Neuronal stem cell (in vitro differentiated cells): ENCODE results near the gene INSC.

Experiments
- DNase-seq: peaks from one replicate; pipeline ENCODE4 v3.0.0-alpha.2; 2013; ENCODE audit warnings: low spot score
- H2AFZ ChIP-seq: one replicate; pipeline ENCODE4 v1.6.1; 2013; ENCODE audit warnings: mild to moderate bottlenecking, low read length, inconsistent platforms
- H2AK5ac ChIP-seq: 2 replicates; pipeline ENCODE4 v1.6.1; 2013; ENCODE audit warnings: low read depth, mild to moderate bottlenecking, inconsistent platforms, low read length, moderate library complexity, mixed read lengths
- H2BK120ac ChIP-seq: 2 replicates; pipeline ENCODE4 v1.6.1; 2013; ENCODE audit warnings: low read depth, mild to moderate bottlenecking, inconsistent platforms, low read length, moderate library complexity, mixed read lengths
- H2BK12ac ChIP-seq: one replicate; pipeline ENCODE4 v1.6.1; 2013; ENCODE audit warnings: low read length, inconsistent platforms
- H2BK15ac ChIP-seq: 2 replicates; pipeline ENCODE4 v1.6.1; 2013; ENCODE audit warnings: mild to moderate bottlenecking, low read length, inconsistent platforms, mixed read lengths
- H2BK5ac ChIP-seq: one replicate; pipeline ENCODE4 v1.6.1; 2013; ENCODE audit warnings: inconsistent platforms, mild to moderate bottlenecking, low read length, moderate library complexity
- H3K14ac ChIP-seq: one replicate; pipeline ENCODE4 v1.6.1; 2013; ENCODE audit warnings: low read length, inconsistent platforms
- H3K18ac ChIP-seq: 2 replicates; pipeline ENCODE4 v1.6.1; 2013; ENCODE audit warnings: low read length, inconsistent platforms
- H3K23ac ChIP-seq: 2 replicates; pipeline ENCODE4 v1.6.1; 2013; ENCODE audit warnings: low read depth, mild to moderate bottlenecking, mixed read lengths, low read length, inconsistent platforms; ENCODE audit not compliant: poor library complexity
- H3K27ac ChIP-seq: replicated peaks from 3 replicates; pipeline ENCODE4 v1.5.1; 2013; ENCODE audit warnings: low read length, inconsistent platforms
- H3K27me3 ChIP-seq, 3 experiments: 2 replicates each; pipeline ENCODE4 v1.6.1; 2013; ENCODE audit warnings: low read length in 3 of 3, mild to moderate bottlenecking in 2 of 3, inconsistent platforms in 1 of 3, low read depth in 1 of 3, mixed read lengths in 1 of 3, moderate library complexity in 1 of 3; ENCODE audit not compliant: control insufficient read depth in 3 of 3, insufficient read depth in 3 of 3
- H3K36me3 ChIP-seq, 2 donors: replicated peaks in 1 of 2; 2 replicates each; pipeline ENCODE4 v1.6.1; 2013; ENCODE audit warnings: low read length in 2 of 2; ENCODE audit not compliant: control insufficient read depth in 2 of 2, insufficient read depth in 2 of 2
- H3K4ac ChIP-seq: 2 replicates; pipeline ENCODE4 v1.6.1; 2013; ENCODE audit warnings: inconsistent platforms, mild to moderate bottlenecking, low read length, moderate library complexity
- H3K4me1 ChIP-seq, 2 donors: 1 replicate in 1 of 2; 2 replicates in 1 of 2; pipeline ENCODE4 v1.6.1; 2013; ENCODE audit warnings: low read length in 2 of 2, low read depth in 1 of 2; ENCODE audit not compliant: control insufficient read depth in 2 of 2, insufficient read depth in 1 of 2
- H3K4me2 ChIP-seq: one replicate; pipeline ENCODE4 v1.6.1; 2013; ENCODE audit warnings: mild to moderate bottlenecking, low read length, inconsistent platforms; ENCODE audit not compliant: insufficient read depth, poor library complexity, severe bottlenecking
- H3K4me3 ChIP-seq, 2 donors: 2 replicates each; pipeline ENCODE4 v1.5.1; 2013; ENCODE audit warnings: low read length in 2 of 2, mild to moderate bottlenecking in 2 of 2, inconsistent platforms in 1 of 2, moderate library complexity in 1 of 2
- H3K79me1 ChIP-seq: one replicate; pipeline ENCODE4 v1.6.1; 2013; ENCODE audit warnings: low read depth, mild to moderate bottlenecking, inconsistent platforms, low read length, moderate library complexity
- H3K9ac ChIP-seq: one replicate; pipeline ENCODE4 v1.6.1; 2013; ENCODE audit warnings: mild to moderate bottlenecking, low read depth, low read length, inconsistent platforms; ENCODE audit not compliant: poor library complexity
- H3K9me3 ChIP-seq, 2 donors: replicated peaks in 1 of 2; 2 replicates each; pipeline versions ENCODE3 to v1.6.1; 2013; ENCODE audit warnings: low read length in 2 of 2, mild to moderate bottlenecking in 2 of 2, inconsistent platforms in 1 of 2, low read depth in 1 of 2, mixed read lengths in 1 of 2, moderate library complexity in 1 of 2; ENCODE audit not compliant: control insufficient read depth in 2 of 2, insufficient read depth in 1 of 2
- H4K8ac ChIP-seq: one replicate; pipeline ENCODE4 v1.6.1; 2013; ENCODE audit warnings: low read depth, mild to moderate bottlenecking, inconsistent platforms, low read length, moderate library complexity
- H4K91ac ChIP-seq: one replicate; pipeline ENCODE4 v1.6.1; 2013; ENCODE audit warnings: low read length, low read depth, mild to moderate bottlenecking, inconsistent platforms; ENCODE audit not compliant: poor library complexity
- WGBS, 2 donors: extraction: QIAGEN DNeasy Blood & Tissue Kit; methylation state at CpG; one replicate each; pipeline ENCODE4 v1.1.7; 2013; ENCODE audit warnings: missing lambda C conversion rate in 2 of 2, mixed read lengths in 1 of 2; ENCODE audit not compliant: insufficient read length in 2 of 2, insufficient replicate concordance in 1 of 2; ENCODE audit errors: extremely low coverage in 2 of 2; 5-methylcytosine and 5-hydroxymethylcytosine counted together

Gene INSC

DNA sequence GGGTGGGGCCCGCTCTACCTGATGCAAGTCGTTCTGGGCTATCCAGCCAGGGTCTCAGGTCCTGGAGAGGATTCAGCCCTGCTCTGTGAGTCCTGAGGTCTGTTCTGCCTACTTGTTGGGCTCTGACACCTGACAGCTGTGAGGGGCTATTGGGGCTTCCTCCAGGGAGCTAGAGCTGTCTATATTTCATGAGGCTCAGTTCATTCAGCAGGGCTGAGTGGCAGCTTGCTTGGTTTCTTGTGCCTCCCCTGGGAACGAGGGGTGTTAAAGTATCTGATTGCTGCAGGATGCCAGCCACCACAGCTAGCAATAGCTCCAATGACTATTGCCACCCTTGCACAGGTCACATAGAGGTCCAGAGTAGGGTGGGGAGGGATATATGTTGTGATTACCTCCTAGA, 26.7 kb downstream of the INSC start:
- Histone ChIP-seq H3K79me1 (no peaks in the 10 kb centered on the region), H3K4me1 (peaks cover 0 to 17% of the 10 kb centered on the region in 2 donors), H2AFZ (no peak overlapping the region), H2BK15ac (no peak overlapping the region), H3K4ac (no peak overlapping the region), H3K4me2 (no peak overlapping the region), H2BK12ac (no peak overlapping the region), H3K4me3 (no peak overlapping the region), H3K9ac (no peak overlapping the region), H3K36me3 (no peaks in the 10 kb centered on the region), H3K23ac (no peak overlapping the region), H2BK120ac (no peak overlapping the region), H3K27me3 (no peaks in the 10 kb centered on the region), H3K9me3 (no peaks in the 10 kb centered on the region), H3K27ac (no peak overlapping the region), H3K18ac (peak overlapping the region; percentile 24), H4K8ac (no peak overlapping the region), H3K14ac (no peak overlapping the region), H2BK5ac (no peak overlapping the region), H2AK5ac (no peak overlapping the region), H4K91ac (no peak overlapping the region)
- DNase-seq = no peak
- WGBS, 2 donors = no CpG with 5 or more reads among the region's 3 CpGs

DNA sequence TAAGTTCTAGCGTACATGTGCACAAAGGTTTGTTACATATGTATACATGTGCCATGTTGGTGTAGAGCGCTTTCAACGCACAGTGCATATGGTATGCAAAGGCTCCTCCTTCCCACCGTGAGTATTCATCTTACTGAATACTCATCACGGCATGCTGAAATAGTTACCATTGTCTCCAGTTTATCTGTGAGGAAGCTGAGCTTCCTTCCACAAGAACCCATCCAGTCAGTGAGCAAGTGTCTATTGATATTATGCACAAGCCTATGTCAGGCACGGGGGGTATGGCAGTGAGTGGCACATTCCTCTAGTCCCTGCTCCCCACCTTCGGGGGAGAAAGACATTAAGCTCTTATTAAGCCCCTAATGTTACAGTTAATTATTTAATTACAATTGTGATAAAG, 28.1 kb downstream of the INSC start:
- Histone ChIP-seq H3K9ac (no peak overlapping the region), H2AK5ac (no peak overlapping the region), H2BK12ac (no peak overlapping the region), H3K27me3 (no peaks in the 10 kb centered on the region), H2BK5ac (no peak overlapping the region), H2BK15ac (no peak overlapping the region), H3K4me2 (no peak overlapping the region), H3K23ac (no peak overlapping the region), H3K27ac (no peak overlapping the region), H3K18ac (no peak overlapping the region), H4K91ac (no peak overlapping the region), H3K14ac (no peak overlapping the region), H3K9me3 (no peaks in the 10 kb centered on the region), H3K4me1 (peaks cover 0 to 21% of the 10 kb centered on the region in 2 donors), H2BK120ac (no peak overlapping the region), H2AFZ (no peak overlapping the region), H3K36me3 (no peaks in the 10 kb centered on the region), H3K79me1 (no peaks in the 10 kb centered on the region), H3K4me3 (no peak overlapping the region), H4K8ac (no peak overlapping the region), H3K4ac (no peak overlapping the region)
- no peak for DNase-seq
- no CpG with 5 or more reads among the region's 7 CpGs for WGBS, 2 donors

DNA sequence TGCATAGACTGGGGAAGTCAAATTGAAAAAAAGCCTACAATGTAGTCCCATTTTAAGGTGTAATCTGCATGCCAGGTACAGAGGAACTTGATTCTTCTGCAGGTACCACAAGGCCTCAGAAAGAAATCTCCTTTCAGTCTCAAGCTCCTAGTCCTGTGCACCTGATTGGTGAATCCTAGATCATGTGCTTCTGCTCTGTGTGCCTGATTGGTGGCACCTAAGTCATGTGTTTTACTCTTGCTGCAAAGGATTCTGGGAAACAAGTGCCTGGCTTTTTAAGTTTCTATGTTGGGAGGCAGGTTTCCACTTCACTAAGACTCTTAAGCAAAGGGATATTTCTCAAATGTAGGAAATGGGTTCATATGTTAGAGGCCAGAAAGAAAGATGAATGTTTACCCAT, 29.1 kb downstream of the INSC start:
- H3K4ac ChIP-seq = no peak overlapping the region
- no peaks in the 10 kb centered on the region for H3K79me1 ChIP-seq
- H3K23ac ChIP-seq = no peak overlapping the region
- H2AK5ac ChIP-seq = no peak overlapping the region
- no peak overlapping the region for H3K4me3 ChIP-seq
- H3K36me3 ChIP-seq = no peaks in the 10 kb centered on the region
- DNase-seq = no peak
- H2AFZ ChIP-seq = no peak overlapping the region
- H4K8ac ChIP-seq = no peak overlapping the region
- no peaks in the 10 kb centered on the region for H3K9me3 ChIP-seq
- no peak overlapping the region for H2BK12ac ChIP-seq
- H2BK120ac ChIP-seq = no peak overlapping the region
- H4K91ac ChIP-seq = no peak overlapping the region
- H3K9ac ChIP-seq = no peak overlapping the region
- H3K14ac ChIP-seq = no peak overlapping the region
- no peaks in the 10 kb centered on the region for H3K27me3 ChIP-seq
- no peak overlapping the region for H3K18ac ChIP-seq
- peaks cover 0 to 25% of the 10 kb centered on the region in 2 donors for H3K4me1 ChIP-seq
- no peak overlapping the region for H3K4me2 ChIP-seq
- no peak overlapping the region for H2BK5ac ChIP-seq
- H3K27ac ChIP-seq = no peak overlapping the region
- no peak overlapping the region for H2BK15ac ChIP-seq

DNA sequence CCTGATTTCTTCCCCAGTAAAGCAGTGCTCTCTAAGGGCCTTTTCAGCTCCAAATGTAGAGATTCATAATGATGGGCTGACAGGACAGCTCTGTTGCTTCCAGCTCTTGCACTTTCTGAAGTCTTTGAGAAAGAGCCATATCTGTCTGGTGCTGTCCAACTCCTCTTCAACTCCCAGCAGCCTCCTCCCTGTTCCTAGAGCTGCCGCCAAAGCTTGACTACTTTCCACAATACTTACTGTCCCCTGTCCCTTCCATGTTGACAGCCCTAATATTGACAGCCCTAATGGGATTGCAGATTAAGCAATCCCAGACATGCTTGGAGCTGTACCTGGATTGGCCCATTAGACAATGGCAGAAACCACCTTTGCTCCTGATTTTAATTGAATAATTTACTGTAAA, 29.6 kb downstream of the INSC start:
- Histone ChIP-seq H2AFZ (no peak overlapping the region), H2BK5ac (no peak overlapping the region)

More for the DNA sequence above, 29.6 kb downstream of the INSC start:
- DNase-seq = no peak
- Histone ChIP-seq H3K4me1 (peaks cover 0 to 25% of the 10 kb centered on the region in 2 donors), H3K14ac (no peak overlapping the region), H3K27me3 (no peaks in the 10 kb centered on the region), H2BK15ac (no peak overlapping the region), H3K36me3 (no peaks in the 10 kb centered on the region), H3K4me3 (no peak overlapping the region), H3K18ac (no peak overlapping the region), H3K9me3 (no peaks in the 10 kb centered on the region), H3K4ac (no peak overlapping the region), H2BK12ac (no peak overlapping the region), H3K23ac (no peak overlapping the region), H3K27ac (no peak overlapping the region), H3K79me1 (no peaks in the 10 kb centered on the region), H3K9ac (no peak overlapping the region), H2BK120ac (no peak overlapping the region), H2AK5ac (no peak overlapping the region), H3K4me2 (no peak overlapping the region), H4K91ac (no peak overlapping the region), H4K8ac (no peak overlapping the region)
- no CpG with 5 or more reads among the region's 1 CpG for WGBS, 2 donors
